NCI-H460 (cell line): ENCODE measurements around the gene RPH3AL. TPM values are rescaled to one million over a fixed set of nuclear protein-coding genes. Genes with fewer than 3 reads are reported as not detected.
A peak's percentile ranks its signal among the peaks of the same experiment; 100 is the strongest.
"Not testable (repeated sequence)": the region's sequence is repeated elsewhere in the genome, so short reads cannot be mapped to it uniquely, and the experiment has no call there.

Experiments used
- DNase-seq: peaks from one replicate; pipeline ENCODE4 v3.0.0-alpha.2; 2016; ENCODE audit warnings: low read depth; ENCODE audit errors: extremely low read depth
- total RNA-seq: library from RNA; depleted of rRNA; stranded (reverse); fragments of >200 nt; shearing (Covaris generic); gene quantifications from 2 replicates; pipeline ENCODE4 v1.2.3, GENCODE V29; 2014

The RPH3AL gene
- total RNA-seq, 1 experiment from 2014 or later, result 34.8 TPM

DNA sequence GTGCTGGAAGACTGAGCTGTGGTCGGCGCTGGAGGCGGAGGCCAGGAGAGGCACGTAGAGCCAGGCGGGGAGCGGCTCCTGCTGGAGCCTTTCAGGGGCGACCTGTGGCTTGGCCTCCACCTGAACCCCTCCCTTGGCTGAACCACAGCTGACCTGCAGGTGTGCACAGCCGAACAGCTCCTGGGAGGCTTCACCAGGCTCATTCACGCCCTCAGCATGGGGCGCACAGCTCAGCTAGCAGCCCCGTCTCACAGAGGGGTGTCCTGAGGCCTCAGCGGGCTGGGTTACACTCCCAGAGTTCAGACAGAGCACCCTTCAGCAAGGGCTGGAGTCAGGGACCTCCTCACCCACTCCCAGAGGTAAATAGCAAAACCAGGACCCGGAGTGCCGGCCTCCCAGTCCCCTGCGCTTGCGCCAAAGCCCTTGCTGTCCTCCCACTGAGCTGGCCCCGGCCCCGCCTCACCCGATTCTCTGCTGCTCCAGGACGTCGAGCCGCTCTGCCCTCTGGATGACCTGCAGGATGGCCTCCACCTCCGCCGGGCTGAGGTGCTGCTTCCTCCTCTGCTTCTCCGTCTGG, 31.7 kb downstream of the RPH3AL start:
- no peak for DNase-seq

DNA sequence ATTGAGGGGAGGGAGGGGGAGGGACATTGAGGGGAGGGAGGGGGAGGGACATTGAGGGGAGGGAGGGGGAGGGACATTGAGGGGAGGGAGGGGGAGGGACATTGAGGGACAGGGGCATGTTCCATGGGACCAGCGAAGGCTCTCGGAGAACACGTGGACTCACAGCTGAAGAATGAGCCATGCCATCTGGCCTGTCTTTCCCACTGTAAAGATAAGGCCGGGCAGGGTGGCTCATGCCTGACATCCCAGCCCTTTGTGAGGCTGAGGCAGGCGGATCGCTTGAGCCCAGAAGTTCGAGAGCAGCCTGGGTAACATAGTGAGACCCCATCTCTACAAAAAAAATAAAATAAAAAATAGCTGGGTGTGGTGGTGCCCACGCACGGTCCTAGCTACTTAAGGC, 32.5 kb downstream of the RPH3AL start:
- DNase-seq, result no peak

DNA sequence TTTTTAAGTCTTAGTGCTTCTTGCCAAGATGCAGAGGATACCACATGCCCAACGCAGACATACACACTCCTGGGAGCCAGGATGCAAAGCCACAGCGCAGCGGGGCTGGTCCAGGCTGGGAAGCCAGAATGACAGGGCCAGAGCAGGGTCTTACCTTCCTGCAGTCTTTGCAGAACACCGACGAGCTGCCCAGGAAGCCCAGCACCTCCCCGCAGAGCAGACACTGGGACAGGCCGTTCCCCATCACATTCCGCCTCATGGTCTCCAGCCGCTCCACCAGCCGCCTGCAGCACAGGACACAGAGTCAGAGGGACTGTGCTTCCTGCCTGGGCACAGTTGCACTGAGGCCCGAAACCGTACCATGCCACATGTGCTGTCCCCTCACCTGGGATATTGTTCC, 33.3 kb downstream of the RPH3AL start:
- no peak for DNase-seq

DNA sequence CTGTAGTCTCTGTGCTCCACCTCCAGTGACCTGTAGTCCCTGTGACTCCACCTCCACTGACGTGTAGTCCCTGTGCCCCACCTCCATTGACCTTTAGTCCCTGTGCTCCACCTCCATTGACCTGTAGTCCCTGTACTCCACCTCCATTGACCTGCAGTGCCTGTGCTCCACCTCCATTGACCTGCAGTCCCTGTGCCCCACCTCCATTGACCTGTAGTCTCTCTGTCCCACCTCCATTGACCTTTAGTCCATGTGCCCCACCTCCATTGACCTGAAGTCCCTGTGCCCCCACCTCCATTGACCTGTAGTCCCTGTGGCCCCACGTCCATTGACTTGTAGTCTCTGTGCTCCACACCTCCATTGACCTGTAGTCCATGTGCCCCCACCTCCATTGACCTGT, 35.5 kb downstream of the RPH3AL start:
- DNase-seq, result not testable (repeated sequence)

DNA sequence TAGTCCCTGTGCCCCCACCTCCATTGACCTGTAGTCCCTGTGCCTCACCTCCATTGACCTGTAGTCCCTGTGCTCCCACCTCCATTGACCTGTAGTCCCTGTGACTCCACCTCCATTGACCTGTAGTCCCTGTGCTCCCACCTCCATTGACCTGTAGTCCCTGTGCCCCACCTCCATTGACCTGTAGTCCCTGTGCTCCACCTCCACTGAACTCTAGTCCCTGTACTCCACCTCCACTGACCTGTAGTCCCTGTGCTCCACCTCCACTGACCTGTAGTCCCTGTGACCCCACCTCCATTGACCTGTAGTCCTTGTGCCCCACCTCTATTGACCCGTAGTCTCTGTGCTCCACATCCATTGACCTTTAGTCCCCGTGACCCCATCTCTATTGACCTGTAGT, 37.2 kb downstream of the RPH3AL start:
- not testable (repeated sequence) for DNase-seq

DNA sequence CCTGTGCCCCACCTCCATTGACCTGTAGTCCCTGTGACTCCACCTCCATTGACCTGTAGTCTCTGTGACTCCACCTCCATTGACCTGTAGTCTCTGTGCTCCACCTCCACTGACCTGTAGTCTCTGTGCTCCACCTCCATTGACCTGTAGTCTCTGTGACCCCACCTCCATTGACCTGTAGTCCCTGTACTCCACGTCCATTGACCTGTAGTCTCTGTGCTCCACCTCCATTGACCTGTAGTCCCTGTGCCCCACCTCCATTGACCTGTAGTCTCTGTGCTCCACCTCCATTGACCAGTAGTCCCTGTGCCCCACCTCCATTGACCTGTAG, 38.0 kb downstream of the RPH3AL start:
- not testable (repeated sequence) for DNase-seq

DNA sequence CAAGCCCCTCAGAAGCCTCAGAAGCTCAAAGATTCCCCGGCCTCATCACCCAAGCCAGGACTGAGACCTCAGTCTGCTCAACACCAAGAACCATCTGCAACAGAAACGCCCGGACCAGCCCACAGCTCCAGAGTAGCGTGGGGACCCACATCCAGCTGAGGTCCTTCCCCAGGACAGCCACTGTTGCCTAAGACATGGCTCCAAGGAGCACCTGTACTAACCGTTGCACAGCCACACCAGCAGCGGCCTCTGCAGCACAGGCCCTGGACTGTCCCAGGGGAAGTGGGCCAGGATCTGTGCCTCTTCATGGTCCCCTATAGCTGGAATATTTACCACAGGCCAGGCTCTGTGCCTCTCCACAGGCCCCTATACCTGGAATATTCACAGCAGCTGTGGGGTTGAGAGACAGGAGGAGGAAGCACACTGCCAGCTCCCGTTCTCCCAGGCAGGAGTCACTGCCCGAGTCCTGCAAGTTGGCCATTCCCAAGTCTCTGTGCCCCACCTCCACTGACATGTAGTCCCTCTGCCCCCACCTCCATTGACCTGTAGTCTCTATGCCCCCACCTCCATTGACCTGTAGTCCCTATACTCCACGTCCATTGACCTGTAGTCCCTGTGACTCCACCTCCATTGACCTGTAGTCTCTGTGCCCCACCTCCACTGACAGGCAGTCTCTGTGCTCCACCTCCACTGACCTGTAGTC, 38.5 kb downstream of the RPH3AL start:
- DNase-seq, result no peak

DNA sequence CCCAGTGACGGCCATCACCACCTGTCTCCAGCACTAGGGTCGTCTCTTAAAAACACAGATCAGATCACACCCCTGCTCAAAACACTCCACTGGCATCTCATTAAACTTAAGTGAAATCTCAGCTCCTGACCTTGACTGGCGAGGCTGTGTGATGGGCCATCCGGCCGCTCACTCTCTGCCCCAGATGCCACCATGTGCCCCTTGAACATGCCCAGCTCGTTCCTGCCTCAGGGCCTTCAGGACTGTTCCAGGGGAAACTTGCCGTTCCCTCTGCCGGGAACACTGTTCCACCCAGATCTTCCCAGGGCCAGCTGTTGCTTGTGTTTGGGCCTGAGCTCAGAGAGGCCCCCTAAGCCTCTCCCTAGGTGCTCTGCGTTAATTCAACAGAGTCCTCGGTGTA, 39.4 kb downstream of the RPH3AL start:
- no peak for DNase-seq

DNA sequence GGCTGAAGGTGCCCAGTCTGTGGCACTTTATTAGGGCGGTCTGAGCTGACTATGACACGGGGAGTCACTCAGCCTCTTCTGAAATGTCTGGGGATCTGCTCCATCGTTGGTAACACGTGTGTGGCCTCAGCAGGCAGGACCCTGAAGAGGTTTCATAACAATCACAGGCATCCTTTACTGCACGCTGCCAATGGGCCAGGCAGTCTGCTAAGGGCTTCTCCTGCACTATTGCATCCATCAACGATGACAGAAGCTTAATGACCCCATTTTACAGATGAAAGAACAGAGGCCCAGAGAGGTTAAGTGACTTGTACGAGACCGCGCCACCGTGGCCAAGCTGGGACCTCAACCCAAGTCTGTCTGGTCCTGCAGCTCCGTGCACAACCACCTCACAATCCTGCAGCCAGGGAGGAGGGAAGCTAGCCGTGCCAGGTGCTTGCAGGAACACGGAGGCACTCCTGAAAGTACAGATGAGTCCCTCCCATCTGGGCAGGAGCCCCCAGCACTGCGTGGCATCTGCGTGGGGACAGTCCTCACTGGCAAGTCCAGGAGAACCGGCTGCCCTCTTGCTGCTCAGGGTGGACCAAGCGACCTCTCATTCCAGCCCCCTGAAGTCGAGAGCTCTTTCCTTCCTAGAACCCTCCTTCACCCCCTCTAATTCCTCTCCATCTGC, 40.0 kb downstream of the RPH3AL start:
- no peak for DNase-seq

DNA sequence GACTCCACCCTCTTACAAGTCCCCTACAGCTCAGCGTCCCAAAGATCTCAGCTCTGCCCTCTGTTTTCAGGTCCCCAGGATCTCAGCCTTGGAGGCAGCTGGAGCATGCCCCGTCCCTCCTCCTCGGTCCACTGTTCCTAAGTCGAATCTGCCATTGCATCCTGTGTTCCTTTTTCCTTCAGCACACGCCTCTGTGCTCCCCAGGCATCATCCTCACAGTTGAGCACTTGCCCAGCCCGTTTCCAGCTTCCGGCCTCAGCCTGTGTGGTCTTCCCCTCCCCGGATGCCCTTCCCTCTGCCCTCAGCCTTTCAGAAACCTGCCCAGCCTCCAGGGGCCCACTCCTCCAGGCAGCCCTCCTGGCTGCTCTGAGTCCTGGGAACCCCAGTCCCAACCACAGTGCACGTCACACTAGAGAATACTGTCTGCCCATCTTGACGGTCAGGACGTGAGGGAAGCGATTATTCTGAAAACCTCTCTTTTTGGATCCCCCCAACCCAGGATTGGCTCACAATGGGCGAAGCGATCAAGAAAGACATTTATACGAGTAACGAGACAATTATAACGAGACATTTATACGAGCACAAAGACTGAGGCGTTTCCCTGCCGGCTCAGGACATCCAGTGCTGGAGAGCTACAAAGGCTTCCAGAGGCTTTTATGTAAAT, 41.4 kb downstream of the RPH3AL start:
- no peak for DNase-seq

DNA sequence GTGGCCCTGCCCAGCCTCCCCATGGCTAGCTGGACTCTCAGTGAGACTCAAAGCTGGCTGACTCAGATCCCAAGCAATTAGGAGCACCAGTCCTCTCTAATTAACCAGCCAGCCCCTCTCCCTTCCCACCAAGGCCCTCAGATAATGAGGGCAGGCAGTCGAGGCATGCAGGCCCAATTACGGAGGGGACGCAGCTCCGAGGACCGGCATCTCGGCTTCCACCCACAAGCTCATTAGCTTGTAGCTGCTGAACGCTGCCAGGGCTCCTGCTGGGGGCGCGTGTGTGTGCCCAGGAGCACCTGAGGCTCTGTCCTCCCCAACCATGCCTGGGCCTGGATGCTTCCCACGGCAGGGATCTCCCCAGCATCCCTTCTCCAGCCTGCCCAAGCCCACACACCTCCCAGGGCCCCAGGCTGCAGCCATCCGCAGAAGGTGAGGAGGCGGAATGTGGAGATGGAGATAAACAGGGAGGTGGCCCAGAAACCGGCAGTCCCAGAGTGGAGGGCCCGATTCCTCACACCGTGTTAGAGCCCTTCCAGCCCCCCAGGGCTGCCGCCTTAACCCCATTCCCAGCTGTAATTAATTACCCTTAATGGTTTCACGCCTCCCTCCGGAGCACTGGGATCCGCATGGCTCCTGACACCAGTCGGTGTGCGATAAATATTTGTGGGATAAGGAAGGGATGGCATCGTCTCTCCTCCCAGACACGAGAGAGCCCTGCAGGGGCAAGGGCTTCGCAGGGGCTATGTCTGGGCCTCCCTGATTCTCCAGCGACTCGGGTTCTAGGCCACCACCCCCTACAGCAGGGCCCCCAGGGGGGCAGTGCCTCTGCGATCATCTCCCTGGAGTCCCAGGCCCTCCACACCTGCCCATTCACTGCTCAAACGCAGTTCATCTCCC, 42.2 kb downstream of the RPH3AL start:
- DNase-seq, result no peak

DNA sequence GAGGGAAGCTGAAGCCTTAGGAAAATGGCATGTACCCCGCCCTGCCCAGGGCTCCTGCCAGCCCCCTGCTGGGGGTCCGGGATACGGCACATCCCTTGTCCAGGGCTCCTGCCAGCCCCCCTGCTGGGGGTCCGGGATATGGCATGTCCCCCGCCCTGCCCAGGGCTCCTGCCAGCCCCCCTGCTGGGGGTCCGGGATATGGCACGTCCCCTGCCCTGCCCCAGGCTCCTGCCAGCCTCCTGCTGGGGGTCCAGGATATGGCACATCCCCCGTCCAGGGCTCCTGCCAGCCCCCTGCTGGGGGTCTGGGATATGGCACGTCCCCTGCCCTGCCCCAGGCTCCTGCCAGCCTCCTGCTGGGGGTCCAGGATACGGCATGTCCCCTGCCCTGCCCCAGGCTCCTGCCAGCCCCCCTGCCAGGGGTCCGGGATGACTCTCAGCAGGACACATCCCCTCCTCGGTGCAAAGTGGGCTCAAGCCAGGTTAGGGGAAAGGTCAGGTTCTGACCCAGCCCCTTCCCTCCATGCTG, 43.2 kb downstream of the RPH3AL start:
- peak; percentile 14 for DNase-seq

DNA sequence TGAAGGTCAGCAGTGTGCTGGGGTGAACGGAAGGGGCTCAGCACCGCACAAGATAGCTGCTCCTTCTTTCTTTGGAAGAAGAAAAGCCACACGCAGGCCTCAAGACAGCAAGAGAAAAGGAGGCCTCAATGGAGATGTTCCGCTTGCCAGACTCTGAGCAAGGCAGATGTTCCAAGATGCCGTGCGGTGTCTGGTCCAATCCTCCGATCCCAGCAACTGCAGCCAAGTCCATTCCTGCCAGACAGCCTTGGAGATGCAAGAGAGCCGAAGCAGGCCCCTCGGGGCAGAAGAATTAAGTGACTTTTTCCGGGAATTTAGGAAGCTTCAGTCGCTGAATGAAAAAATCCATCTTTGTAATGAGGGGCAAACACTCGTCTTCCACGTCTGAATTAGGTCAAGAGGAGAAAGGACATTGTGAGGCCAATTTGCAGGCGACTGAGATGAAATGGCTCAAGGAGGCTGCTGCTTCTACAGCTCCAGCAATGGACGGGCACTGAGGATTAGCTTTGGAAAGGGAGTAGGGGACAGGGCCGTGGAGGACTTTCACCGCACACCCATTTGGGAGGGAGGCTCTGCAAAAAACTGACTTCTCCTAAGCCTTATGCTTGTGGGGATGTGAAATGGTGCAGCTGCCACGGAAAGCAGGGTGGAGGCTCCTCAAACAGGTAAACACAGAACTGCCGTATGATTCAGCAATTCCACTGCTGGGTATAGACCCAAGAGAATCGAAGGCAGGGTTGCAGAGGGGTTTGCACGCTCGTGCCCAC, 44.7 kb downstream of the RPH3AL start:
- DNase-seq, result no peak

DNA sequence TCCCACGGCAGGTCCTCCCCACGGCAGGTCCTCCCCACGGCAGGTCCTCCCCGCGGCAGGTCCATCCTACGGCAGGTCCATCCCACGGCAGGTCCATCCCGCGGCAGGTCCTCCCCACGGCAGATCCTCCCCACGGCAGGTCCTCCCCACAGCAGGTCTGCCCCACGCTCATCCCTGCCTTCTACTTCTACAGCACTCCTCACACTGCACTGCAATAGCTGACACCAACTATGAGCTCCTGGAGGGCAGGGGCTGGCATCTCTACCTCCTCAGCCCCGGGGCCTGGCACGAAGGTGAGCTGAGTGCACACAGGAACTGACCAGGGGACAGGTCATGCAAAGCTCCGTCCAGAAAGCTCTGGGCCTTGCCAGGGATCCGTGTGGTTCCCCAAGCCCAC, 45.3 kb downstream of the RPH3AL start:
- no peak for DNase-seq

DNA sequence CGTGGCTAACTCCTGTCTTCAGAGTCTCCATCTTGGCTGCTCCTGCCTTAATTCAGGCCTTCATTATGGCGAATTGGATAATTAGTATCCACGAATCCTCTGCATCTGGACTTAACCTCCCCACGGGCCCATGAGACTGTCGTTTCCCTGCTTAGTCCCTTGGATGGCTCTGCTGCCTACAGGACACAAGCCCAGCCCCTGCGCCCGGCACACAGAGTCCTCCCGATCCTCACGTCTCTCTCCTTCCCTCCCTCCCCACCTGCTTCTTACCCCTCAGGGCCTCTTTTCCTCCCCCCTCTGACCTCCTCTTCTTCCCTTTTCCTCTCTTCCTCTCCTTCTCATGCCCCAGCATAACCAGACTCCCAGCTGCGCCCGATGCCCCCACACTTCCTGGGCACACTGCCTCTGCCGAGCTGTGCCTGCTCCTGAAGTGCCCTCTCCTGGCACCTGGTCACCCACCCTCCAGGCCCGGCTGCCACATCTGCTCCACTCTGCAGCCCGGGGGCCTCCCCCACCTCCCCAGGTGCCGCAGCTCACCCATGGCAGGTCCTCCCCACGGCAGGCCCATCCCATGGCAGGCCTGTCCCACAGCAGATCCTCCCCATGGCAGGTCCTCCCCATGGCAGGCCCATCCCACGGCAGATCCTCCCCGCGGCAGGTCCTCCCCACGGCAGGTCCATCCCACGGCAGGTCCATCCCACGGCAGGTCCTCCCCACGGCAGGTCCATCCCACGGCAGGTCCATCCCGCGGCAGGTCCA, 45.9 kb downstream of the RPH3AL start:
- DNase-seq, result no peak

DNA sequence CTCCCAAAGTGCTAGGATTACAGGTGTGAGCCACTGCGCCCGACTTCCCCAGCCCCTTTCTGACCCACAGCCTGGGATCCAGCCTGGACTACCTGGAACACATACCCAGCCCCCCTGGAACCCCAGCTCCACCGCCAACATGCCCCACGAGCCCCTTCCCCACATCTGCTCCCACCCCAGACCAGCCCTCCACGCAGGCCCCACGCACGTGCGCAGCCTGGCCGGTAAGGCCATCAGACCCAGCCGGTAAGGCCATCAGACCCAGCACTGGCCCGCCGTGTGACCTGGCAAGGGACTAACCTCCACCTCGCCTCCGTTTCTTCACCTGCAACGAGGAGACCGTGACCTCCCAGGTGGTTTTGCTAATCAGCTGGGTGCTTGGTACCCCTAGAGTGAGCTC, 46.5 kb downstream of the RPH3AL start:
- no peak for DNase-seq

DNA sequence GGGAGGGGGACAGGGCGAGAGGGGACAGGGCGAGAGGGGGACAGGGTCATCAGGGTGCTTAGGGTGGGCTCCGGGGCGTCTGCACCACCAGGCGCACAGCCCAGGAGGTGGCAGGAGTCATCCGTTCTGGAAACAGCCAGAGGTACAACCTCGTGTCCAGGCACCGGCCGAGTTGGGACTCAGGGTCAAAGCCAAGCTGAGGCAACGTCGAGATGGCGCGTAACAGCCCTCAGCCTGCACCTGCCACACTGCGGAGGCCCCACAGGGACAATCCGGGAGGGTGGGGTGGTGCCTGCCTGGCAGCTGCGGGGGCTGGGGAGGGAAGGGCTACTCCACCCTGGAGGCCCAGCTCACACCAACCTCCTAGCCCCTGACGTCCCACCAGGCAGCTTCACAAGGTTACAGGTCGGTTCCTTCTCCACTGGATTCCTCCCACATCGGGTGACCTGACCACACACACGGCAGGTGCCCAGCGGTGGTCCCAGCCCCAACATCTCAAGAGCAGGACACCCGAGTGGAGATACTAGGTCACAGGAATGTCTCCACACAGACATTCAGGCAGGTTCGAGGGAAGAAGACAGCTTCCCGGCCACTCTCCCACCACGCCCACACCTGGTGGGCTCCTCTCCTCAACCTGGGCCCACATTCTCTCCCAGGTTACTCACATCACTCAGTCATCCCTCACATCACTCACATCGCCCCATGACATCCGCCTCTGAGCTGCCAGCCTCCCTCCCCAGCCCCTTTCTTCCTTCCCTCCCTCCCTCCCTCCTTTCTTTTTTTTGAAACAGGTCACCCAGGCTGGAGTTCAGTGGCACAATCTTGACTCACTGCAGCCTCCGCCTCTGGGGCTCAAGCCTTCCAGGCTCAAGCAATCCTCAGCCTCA, 47.3 kb downstream of the RPH3AL start:
- DNase-seq, result no peak

DNA sequence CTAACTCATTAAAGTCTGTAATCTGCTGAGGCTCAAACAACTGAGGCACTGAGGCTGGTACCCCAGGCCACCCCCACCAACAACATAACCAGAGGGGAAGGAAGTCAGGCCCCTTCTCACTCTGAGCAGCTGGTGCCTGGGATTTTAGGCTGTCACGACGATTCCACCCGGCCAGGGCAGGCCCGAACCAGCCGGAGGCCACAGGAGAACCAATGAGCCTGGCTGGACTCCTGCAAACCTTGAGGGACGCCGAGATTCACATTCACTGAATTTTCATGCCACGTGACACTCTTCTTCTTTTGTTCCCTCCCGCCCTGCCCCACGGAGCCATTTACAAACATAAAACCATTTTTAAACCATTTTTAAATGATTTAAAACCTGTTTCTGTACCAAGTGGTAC, 48.1 kb downstream of the RPH3AL start:
- no peak for DNase-seq
